Measurements from ENCODE around the gene PDE5A. TPM values are rescaled to one million over a fixed set of nuclear protein-coding genes. Genes with fewer than 3 reads are reported as not detected.

PDE5A gene
- total and polyA plus RNA-seq, 2 experiments from 2014 or later, result 9.7 to 35.8 TPM

- H3K27ac ChIP-seq, result no peak overlapping the region
- 78% methylated on average over 4 of the region's 4 CpGs for WGBS (ENCODE audit: low lambda C conversion rate, missing lambda C conversion rate)
- no peaks in the 10 kb centered on the region for H3K36me3 ChIP-seq (replicated peaks; ENCODE audit: insufficient read depth, low read depth)
- H3K9me2 ChIP-seq (replicated peaks; ENCODE audit: insufficient read depth), result no peaks in the 10 kb centered on the region
- H3K79me2 ChIP-seq, result no peaks in the 10 kb centered on the region
- H2AFZ ChIP-seq, result no peak overlapping the region
- no peaks in the 10 kb centered on the region for H3K9me3 ChIP-seq (ENCODE audit: low read depth)
- no peak for TF ChIP-seq EZH2phosphoT487 (IDR thresholded peaks at IDR 0.05; ENCODE audit: low read depth, severe bottlenecking, unreplicated experiment)
- no peak for TF ChIP-seq EZH2 (IDR thresholded peaks at IDR 0.05; ENCODE audit: borderline replicate concordance)
- no peak for TF ChIP-seq CTCF (IDR thresholded peaks at IDR 0.05; ENCODE audit: poor library complexity)
- no peak for DNase-seq (ENCODE audit: low spot score)
- H4K20me1 ChIP-seq (ENCODE audit: insufficient read depth, poor library complexity, severe bottlenecking), result no peaks in the 10 kb centered on the region
- no peaks in the 10 kb centered on the region for H3K27me3 ChIP-seq
- no peaks in the 10 kb centered on the region for H3K4me1 ChIP-seq (ENCODE audit: insufficient read depth)
- no peak overlapping the region for H3K4me2 ChIP-seq
- H3K4me3 ChIP-seq, result no peak overlapping the region
These were observed 118.0 kb downstream of the PDE5A start for GRCh38 chr4:119510395-119511149.

GRCh38 chr4:119508281-119508680 is 120.3 kb downstream of the PDE5A start:
- no peaks in the 10 kb centered on the region for H3K4me1 ChIP-seq (ENCODE audit: insufficient read depth)
- H3K9me2 ChIP-seq (replicated peaks; ENCODE audit: insufficient read depth), result no peaks in the 10 kb centered on the region
- no peak for DNase-seq (ENCODE audit: low spot score)
- no peak overlapping the region for H3K4me2 ChIP-seq
- H3K27ac ChIP-seq, result no peak overlapping the region
- H3K27me3 ChIP-seq, result no peaks in the 10 kb centered on the region
- H3K4me3 ChIP-seq, result no peak overlapping the region
- no peaks in the 10 kb centered on the region for H3K79me2 ChIP-seq
- WGBS (ENCODE audit: low lambda C conversion rate, missing lambda C conversion rate), result 32% methylated on average over 1 of the region's 1 CpG
- no peaks in the 10 kb centered on the region for H3K36me3 ChIP-seq (replicated peaks; ENCODE audit: insufficient read depth, low read depth)
- no peaks in the 10 kb centered on the region for H3K9me3 ChIP-seq (ENCODE audit: low read depth)
- H4K20me1 ChIP-seq (ENCODE audit: insufficient read depth, poor library complexity, severe bottlenecking), result no peaks in the 10 kb centered on the region
- TF ChIP-seq CTCF (IDR thresholded peaks at IDR 0.05; ENCODE audit: poor library complexity) (no peak), EZH2 (IDR thresholded peaks at IDR 0.05; ENCODE audit: borderline replicate concordance) (no peak), EZH2phosphoT487 (IDR thresholded peaks at IDR 0.05; ENCODE audit: low read depth, severe bottlenecking, unreplicated experiment) (no peak)
- no peak overlapping the region for H2AFZ ChIP-seq

- no peak overlapping the region for H2AFZ ChIP-seq
- H3K27me3 ChIP-seq, result no peaks in the 10 kb centered on the region
- H3K9me3 ChIP-seq (ENCODE audit: low read depth), result no peaks in the 10 kb centered on the region
- no peaks in the 10 kb centered on the region for H3K79me2 ChIP-seq
- H4K20me1 ChIP-seq (ENCODE audit: insufficient read depth, poor library complexity, severe bottlenecking), result no peaks in the 10 kb centered on the region
- WGBS (ENCODE audit: low lambda C conversion rate, missing lambda C conversion rate), result 86% methylated on average over 1 of the region's 1 CpG
- TF ChIP-seq CTCF (IDR thresholded peaks at IDR 0.05; ENCODE audit: poor library complexity), result no peak
- H3K36me3 ChIP-seq (replicated peaks; ENCODE audit: insufficient read depth, low read depth), result no peaks in the 10 kb centered on the region
- H3K4me2 ChIP-seq, result no peak overlapping the region
- H3K4me1 ChIP-seq (ENCODE audit: insufficient read depth), result no peaks in the 10 kb centered on the region
- H3K27ac ChIP-seq, result no peak overlapping the region
- H3K4me3 ChIP-seq, result no peak overlapping the region
- no peaks in the 10 kb centered on the region for H3K9me2 ChIP-seq (replicated peaks; ENCODE audit: insufficient read depth)
- no peak for DNase-seq (ENCODE audit: low spot score)
These were observed 121.8 kb downstream of the PDE5A start for GRCh38 chr4:119506806-119507205.
